NT2/D1 (cell line): Measurements from ENCODE around the gene NFASC.

Experiments
- SUZ12 ChIP-seq: IDR thresholded peaks from 2 replicates; pipeline ENCODE4 v1.6.1; 2011; ENCODE audit not compliant: insufficient read length, insufficient read depth; ENCODE audit errors: extremely low read depth
- ZNF274 ChIP-seq: IDR thresholded peaks from 2 replicates; pipeline ENCODE4 v1.6.1; 2011; ENCODE audit warnings: mild to moderate bottlenecking, low read depth, low read length

- TF ChIP-seq SUZ12 (no peak), ZNF274 (no peak)
These were observed 39.9 kb upstream of the NFASC start for GRCh38 chr1:204830747-204831146.
